ACC112 (cell line): ENCODE measurements around the gene SIRT6.
"Not testable (repeated sequence)": the region's sequence is repeated elsewhere in the genome, so short reads cannot be mapped to it uniquely, and the experiment has no call there.

ENCODE experiments used
- H2AFZ ChIP-seq: fragments of 200-600 bp; sonication (generic); one replicate; pipeline ENCODE4 v1.6.0; 2017; ENCODE audit warnings: antibody characterized with exemption, low read length; ENCODE audit not compliant: unreplicated experiment
- H3K27ac ChIP-seq: fragments of 200-600 bp; sonication (generic); 2 replicates; pipeline ENCODE4 v1.5.1; 2014; ENCODE audit warnings: low read depth, mild to moderate bottlenecking, antibody characterized with exemption, low read length, moderate library complexity
- H3K27me3 ChIP-seq: fragments of 200-600 bp; sonication (generic); 2 replicates; pipeline ENCODE4 v1.6.1; 2014; ENCODE audit warnings: mild to moderate bottlenecking, antibody characterized with exemption, low read length, moderate library complexity, mixed read lengths; ENCODE audit not compliant: insufficient read depth
- H3K36me3 ChIP-seq: fragments of 200-600 bp; sonication (generic); 2 replicates; pipeline ENCODE4 v1.6.1; 2016; ENCODE audit warnings: mild to moderate bottlenecking, antibody characterized with exemption, low read length, moderate library complexity, mixed read lengths; ENCODE audit not compliant: insufficient read depth
- H3K4me1 ChIP-seq: fragments of 200-600 bp; sonication (generic); one replicate; pipeline ENCODE4 v1.6.1; 2016; ENCODE audit warnings: low read length, mixed read lengths; ENCODE audit not compliant: insufficient read depth, unreplicated experiment, control insufficient read depth
- H3K4me3 ChIP-seq: fragments of 200-600 bp; sonication (generic); 2 replicates; pipeline ENCODE4 v1.5.1; 2014; ENCODE audit warnings: mild to moderate bottlenecking, low read depth, low read length
- H3K79me2 ChIP-seq: fragments of 200-600 bp; sonication (generic); one replicate; pipeline ENCODE4 v1.6.0; 2016; ENCODE audit warnings: low read length; ENCODE audit not compliant: control insufficient read depth, unreplicated experiment, insufficient read depth

Gene SIRT6

DNA sequence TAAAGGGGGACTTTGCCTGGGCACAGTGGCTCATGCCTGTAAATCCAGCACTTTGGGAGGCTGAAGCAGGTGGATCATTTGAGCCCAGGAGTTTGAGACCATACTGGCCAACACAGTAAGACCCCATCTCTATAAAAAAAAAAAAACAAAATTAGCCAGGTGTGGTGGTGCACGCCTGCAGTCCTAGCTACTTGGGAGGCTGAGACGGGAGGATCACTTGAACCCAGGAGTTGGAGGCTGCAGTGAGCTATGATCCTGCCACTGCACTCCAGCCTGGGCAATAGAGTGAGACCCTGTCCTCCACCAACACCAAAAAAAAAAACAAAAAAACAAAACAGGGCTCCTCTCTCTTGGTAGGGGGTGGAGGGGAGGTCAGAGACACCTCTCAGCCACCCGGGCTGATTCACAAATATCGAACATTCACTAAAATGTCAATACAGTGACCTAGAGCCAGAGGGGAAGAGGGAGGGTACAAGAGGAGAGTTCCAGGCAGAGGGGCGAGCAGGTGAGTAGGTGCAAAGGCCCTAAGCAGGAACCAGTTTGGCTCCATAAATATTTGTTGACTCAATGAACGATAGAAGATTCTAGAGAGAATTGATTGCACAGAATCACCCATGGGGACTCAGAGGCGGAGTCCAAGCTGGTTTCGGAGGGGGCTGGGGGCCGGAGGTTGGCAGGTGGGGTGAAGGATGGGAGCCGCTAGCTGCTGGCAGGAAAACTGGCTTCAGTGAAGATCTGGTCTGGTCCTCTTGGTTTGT, 29.9 kb downstream of the SIRT6 start:
- no peak overlapping the region for H3K27ac ChIP-seq
- H3K27me3 ChIP-seq = no peaks in the 10 kb centered on the region
- peaks cover 5% of the 10 kb centered on the region for H3K4me1 ChIP-seq
- H2AFZ ChIP-seq = no peak overlapping the region
- H3K4me3 ChIP-seq = no peak overlapping the region
- no peaks in the 10 kb centered on the region for H3K79me2 ChIP-seq
- no peaks in the 10 kb centered on the region for H3K36me3 ChIP-seq

DNA sequence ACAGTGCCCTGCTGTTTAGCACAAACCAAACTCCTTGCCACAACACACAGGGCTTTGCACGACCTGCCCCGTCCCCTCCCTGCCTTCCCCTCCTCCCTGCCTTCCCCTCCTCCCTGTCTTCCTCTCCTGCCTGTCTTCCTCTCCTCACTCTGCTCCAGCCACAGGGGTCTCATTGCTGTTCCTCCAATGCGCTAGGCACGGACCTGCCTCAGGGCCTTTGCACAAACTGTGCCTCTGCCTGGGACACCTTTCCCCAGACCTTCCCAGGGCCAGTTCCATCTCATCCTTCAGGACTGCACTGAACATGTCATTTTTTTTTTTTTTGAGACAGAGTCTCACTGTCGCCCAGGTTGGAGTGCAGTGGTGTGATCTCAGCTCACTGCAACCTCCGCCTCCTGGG, 30.7 kb downstream of the SIRT6 start:
- H3K4me3 ChIP-seq = no peak overlapping the region
- H3K27ac ChIP-seq = no peak overlapping the region
- H3K4me1 ChIP-seq = peaks cover 5% of the 10 kb centered on the region
- no peaks in the 10 kb centered on the region for H3K27me3 ChIP-seq
- no peak overlapping the region for H2AFZ ChIP-seq
- H3K79me2 ChIP-seq = no peaks in the 10 kb centered on the region
- no peaks in the 10 kb centered on the region for H3K36me3 ChIP-seq

DNA sequence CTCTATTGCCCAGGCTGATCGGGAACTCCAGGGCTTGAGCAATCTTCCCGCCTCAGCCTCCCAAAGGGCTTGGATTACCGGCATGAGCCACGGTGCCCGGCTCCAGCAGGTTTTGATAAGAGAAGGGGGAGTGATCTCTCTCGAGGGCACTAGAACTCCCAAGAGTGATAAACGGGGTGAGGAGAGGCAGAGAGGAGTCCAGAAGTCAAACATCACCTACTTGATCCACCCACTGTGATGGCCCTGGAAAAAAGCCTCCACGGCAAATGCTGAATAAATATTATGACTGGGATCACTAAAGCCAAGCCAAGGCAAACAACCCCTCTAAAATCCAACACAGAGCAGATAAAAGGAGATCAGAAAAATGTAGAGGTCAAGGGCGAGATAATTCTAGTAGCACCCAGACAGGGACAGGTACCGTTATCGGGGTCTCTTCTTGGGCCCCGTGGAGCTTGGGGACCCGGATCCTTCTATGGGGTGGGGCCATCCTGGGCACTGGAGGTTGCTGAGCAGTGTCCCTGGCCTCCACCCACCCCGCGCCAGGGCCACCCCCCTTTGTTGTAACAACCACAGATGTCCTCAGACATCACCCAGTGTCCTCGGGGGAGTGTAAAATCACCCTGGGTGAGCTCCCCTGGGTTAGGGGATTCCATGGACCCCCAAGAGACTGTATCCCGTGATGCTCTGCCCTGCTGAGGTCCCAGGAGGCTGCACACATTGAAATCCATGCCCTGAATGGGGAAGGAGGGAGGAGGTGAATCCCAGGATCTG, 32.7 kb downstream of the SIRT6 start:
- Histone ChIP-seq H3K4me3 (no peak overlapping the region), H2AFZ (no peak overlapping the region), H3K4me1 (peaks cover 10% of the 10 kb centered on the region), H3K27me3 (no peaks in the 10 kb centered on the region), H3K27ac (no peak overlapping the region), H3K36me3 (no peaks in the 10 kb centered on the region), H3K79me2 (no peaks in the 10 kb centered on the region)

DNA sequence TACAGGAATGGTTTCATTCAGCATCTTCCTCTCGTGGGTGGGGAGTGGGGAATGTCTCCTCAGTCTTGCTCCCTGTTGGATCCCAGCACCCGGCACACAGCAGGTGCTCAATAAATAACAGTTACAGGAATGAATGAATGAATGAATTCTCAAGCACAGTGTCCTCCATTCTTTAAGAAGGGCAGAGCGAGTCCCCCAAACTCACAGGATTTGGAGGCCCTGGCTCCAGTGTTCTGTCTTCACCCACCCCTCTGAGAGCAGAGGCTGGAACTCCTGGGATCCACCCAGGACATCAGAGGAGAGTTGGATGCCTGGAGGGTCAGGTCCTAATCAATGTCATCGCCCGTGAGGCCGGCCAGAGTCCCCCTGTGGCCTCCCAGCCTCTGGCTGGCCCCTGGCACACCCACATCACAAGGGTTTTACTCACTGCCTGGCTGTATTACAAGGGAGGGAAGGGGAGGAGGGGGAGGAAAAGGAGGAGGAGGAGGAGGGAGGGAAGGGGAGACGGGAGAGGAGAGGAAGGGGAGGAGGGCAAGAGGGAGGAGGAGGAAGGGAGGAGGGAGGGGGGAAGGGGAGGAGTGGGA, 37.6 kb downstream of the SIRT6 start:
- Histone ChIP-seq H3K4me3 (no peak overlapping the region), H2AFZ (no peak overlapping the region), H3K79me2 (no peaks in the 10 kb centered on the region), H3K4me1 (peaks cover 12% of the 10 kb centered on the region), H3K36me3 (no peaks in the 10 kb centered on the region), H3K27me3 (no peaks in the 10 kb centered on the region), H3K27ac (peak overlapping the region; percentile 29; the same call in 1 of the 2 replicates)

GRCh38 chr19:4142916-4143315, 39.4 kb downstream of the SIRT6 start:
- H3K79me2 ChIP-seq, H3K27me3 ChIP-seq, H3K4me1 ChIP-seq, H3K27ac ChIP-seq, H3K4me3 ChIP-seq, H2AFZ ChIP-seq, H3K36me3 ChIP-seq: not testable (repeated sequence)

DNA sequence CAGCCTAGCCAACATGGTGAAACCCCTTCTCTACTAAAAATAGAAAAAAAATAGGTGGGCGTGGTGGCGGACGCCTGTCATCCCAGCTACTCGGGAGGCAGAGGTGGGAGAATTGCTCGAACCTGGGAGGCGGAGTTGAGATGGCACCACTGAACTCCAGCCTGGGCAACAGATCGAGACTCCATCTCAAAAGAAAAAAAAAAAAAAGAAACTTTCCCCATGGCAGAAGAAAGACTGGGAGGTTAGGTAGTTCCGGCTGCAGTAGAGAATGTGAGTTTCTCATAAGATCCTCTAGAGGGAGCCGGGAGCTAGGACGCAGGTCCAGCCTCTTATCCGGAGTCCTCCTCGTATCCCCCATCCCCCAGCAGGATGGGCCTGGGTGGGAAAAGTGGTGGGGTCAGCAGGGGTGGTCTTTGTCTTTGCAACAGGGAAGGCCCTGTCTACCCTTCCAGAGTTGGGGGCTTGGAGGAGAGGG, 42.1 kb downstream of the SIRT6 start:
- Histone ChIP-seq H3K4me1 (peaks cover 4% of the 10 kb centered on the region), H3K79me2 (no peaks in the 10 kb centered on the region), H3K4me3 (no peak overlapping the region), H2AFZ (no peak overlapping the region), H3K36me3 (no peaks in the 10 kb centered on the region), H3K27me3 (no peaks in the 10 kb centered on the region), H3K27ac (no peak overlapping the region)

DNA sequence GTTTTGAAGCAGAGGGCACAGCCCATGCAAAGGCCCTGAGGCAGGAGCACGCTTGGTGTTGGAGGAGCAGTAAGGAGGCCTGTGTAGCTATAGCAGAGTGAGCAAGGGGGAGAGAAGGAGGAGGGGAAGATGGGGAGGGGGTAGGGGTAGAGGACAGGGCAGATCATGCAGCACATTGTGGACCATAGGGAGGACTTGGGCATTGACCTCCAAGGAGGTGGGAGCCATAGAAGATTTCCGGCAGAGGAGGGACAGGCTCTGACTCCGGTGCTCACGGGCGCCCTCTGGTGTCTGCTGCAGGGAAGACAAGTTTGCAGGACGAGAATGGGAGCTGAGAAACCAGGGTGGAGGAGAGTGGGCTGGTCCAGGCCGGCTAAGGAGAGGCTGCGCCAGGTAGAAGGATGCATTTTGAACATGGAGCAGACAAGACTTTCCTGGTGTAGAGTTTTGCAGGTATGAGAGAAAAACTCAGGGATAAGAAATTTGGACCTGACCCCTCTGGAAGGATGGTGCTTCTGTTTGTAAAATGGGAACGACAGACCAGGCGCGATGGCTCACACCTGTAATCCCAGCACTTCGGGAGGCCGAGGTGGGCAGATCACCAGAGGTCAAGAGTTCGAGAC, 42.6 kb downstream of the SIRT6 start:
- Histone ChIP-seq H3K4me3 (no peak overlapping the region), H3K27me3 (no peaks in the 10 kb centered on the region), H3K27ac (no peak overlapping the region), H3K79me2 (no peaks in the 10 kb centered on the region), H3K36me3 (no peaks in the 10 kb centered on the region), H3K4me1 (peaks cover 2% of the 10 kb centered on the region), H2AFZ (no peak overlapping the region)

- Histone ChIP-seq H3K27me3 (no peaks in the 10 kb centered on the region), H3K27ac (no peak overlapping the region), H3K4me3 (no peak overlapping the region), H3K36me3 (no peaks in the 10 kb centered on the region), H2AFZ (no peak overlapping the region), H3K4me1 (no peaks in the 10 kb centered on the region), H3K79me2 (no peaks in the 10 kb centered on the region)
Measured at GRCh38 chr19:4138445-4138844, 43.9 kb downstream of the SIRT6 start.

- Histone ChIP-seq H3K79me2 (no peaks in the 10 kb centered on the region), H3K27me3 (no peaks in the 10 kb centered on the region), H3K36me3 (no peaks in the 10 kb centered on the region), H3K4me1 (no peaks in the 10 kb centered on the region), H2AFZ (no peak overlapping the region), H3K27ac (no peak overlapping the region), H3K4me3 (no peak overlapping the region)
Measured at GRCh38 chr19:4136680-4137088, 45.7 kb downstream of the SIRT6 start.

- H3K4me3 ChIP-seq, H3K79me2 ChIP-seq, H3K27ac ChIP-seq, H2AFZ ChIP-seq, H3K4me1 ChIP-seq, H3K36me3 ChIP-seq, H3K27me3 ChIP-seq: not testable (repeated sequence)
Measured at GRCh38 chr19:4135386-4135785, 47.0 kb downstream of the SIRT6 start.
